DOHH2 (cell line): ENCODE data around the gene MICAL2.

Experiments
- H3F3A ChIP-seq: fragments of 200-600 bp; sonication (generic), shearing (Covaris generic); 2 replicates; pipeline ENCODE4 v1.6.0; 2016; ENCODE audit warnings: antibody characterized with exemption, mild to moderate bottlenecking; ENCODE audit not compliant: control insufficient read depth, insufficient read depth
- H3K27ac ChIP-seq: fragments of 200-600 bp; sonication (generic); 2 replicates; pipeline ENCODE4 v1.5.1; 2014; ENCODE audit warnings: low read depth, mild to moderate bottlenecking, low read length, moderate library complexity
- H3K27me3 ChIP-seq: fragments of 200-600 bp; sonication (generic); 2 replicates; pipeline ENCODE4 v1.6.1; 2014; ENCODE audit warnings: mild to moderate bottlenecking, low read length, mixed read lengths; ENCODE audit not compliant: control insufficient read depth
- H3K36me3 ChIP-seq: fragments of 200-600 bp; sonication (generic); 2 replicates; pipeline ENCODE4 v1.6.1; 2014; ENCODE audit warnings: mild to moderate bottlenecking, low read length, moderate library complexity, mixed read lengths; ENCODE audit not compliant: control insufficient read depth
- H3K4me1 ChIP-seq: fragments of 200-600 bp; sonication (generic); 2 replicates; pipeline ENCODE4 v1.6.1; 2014; ENCODE audit warnings: mild to moderate bottlenecking, low read length, mixed read lengths; ENCODE audit not compliant: control insufficient read depth
- H3K4me2 ChIP-seq: fragments of 200-600 bp; sonication (generic); 2 replicates; pipeline ENCODE4 v1.6.0; 2014; ENCODE audit warnings: mild to moderate bottlenecking, low read length, moderate library complexity
- H3K4me3 ChIP-seq: fragments of 200-600 bp; sonication (generic); 2 replicates; pipeline ENCODE4 v1.5.1; 2014; ENCODE audit warnings: mild to moderate bottlenecking, low read length, mixed read lengths
- H3K79me2 ChIP-seq: fragments of 200-600 bp; sonication (generic); 2 replicates; pipeline ENCODE4 v1.6.1; 2014; ENCODE audit warnings: mild to moderate bottlenecking, low read length, mixed read lengths; ENCODE audit not compliant: control insufficient read depth
- H3K9me2 ChIP-seq: fragments of 200-600 bp; sonication (generic); replicated peaks from 2 replicates; pipeline ENCODE4 v1.6.1; 2014; ENCODE audit warnings: mild to moderate bottlenecking, low read length, mixed read lengths; ENCODE audit not compliant: control insufficient read depth
- H3K9me3 ChIP-seq: fragments of 200-600 bp; sonication (generic); 2 replicates; pipeline ENCODE4 v1.6.1; 2014; ENCODE audit warnings: antibody characterized with exemption, low read length, mixed read lengths; ENCODE audit not compliant: control insufficient read depth, insufficient read depth
- H4K20me1 ChIP-seq: fragments of 200-600 bp; sonication (generic); 2 replicates; pipeline ENCODE4 v1.6.0; 2014; ENCODE audit warnings: low read depth, mild to moderate bottlenecking, antibody characterized with exemption, low read length, moderate library complexity; ENCODE audit not compliant: control insufficient read depth, insufficient read depth
- EZH2phosphoT487 ChIP-seq: fragments of 200-600 bp; sonication (generic); IDR thresholded peaks from 2 replicates; pipeline ENCODE4 v1.6.1; 2017; ENCODE audit warnings: borderline replicate concordance, mild to moderate bottlenecking, antibody characterized with exemption, low read length, moderate library complexity, mixed read lengths
- TF ChIP-seq, protein P1 (sequence below): fragments of 200-600 bp; sonication (generic); IDR thresholded peaks from one replicate; pipeline ENCODE4 v1.5.1; 2014; ENCODE audit warnings: antibody characterized with exemption, mild to moderate bottlenecking, low read depth, low read length; ENCODE audit not compliant: poor library complexity, severe bottlenecking

MICAL2 gene

DNA sequence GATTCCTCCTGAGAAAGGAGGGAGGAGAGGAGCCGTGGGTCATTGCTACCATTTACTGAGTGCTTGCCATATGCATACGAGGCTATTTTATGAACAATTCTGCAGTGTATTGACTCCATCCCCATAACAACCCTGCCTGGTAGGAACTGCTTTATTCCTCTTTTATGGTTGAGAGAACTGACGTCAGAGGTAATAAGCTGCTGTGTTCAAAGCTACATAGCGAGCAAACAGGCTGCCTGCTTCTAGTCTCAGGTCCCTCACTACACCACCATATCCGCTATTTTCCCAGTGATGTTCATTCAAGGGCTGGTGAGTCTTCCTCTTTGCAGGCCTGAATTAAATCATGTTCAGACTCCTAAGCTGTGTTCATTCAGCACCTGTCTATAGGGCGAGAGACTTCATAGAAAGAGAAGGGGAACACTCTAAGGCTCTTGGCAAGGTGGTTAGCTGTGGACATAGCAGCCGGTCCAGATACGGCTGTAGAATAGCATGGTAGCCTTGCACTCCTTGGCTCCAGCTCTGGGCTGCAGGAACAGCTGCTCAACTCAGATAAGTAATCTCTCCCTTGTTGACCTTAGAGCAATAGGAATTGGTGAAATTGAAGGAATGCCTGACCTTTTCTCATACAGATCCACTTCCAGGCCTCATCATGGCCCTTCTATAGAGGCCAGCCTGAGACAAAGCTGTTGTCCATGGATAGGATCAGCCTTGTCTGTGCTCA is 82.6 kb downstream of the MICAL2 start:
- Histone ChIP-seq H3K9me2 (no peaks in the 10 kb centered on the region), H3K4me2 (no peak overlapping the region), H3K27me3 (no peaks in the 10 kb centered on the region), H3K4me3 (no peak overlapping the region), H3K4me1 (no peaks in the 10 kb centered on the region), H3K27ac (no peak overlapping the region), H3K79me2 (no peaks in the 10 kb centered on the region), H4K20me1 (no peaks in the 10 kb centered on the region), H3F3A (no peaks in the 10 kb centered on the region), H3K36me3 (no peaks in the 10 kb centered on the region), H3K9me3 (no peaks in the 10 kb centered on the region)
- TF ChIP-seq EZH2phosphoT487: no peak

GRCh38 chr11:12193515-12194336 is 83.3 kb downstream of the MICAL2 start:
- no peak for TF ChIP-seq EZH2phosphoT487
- TF ChIP-seq, protein P1, sequence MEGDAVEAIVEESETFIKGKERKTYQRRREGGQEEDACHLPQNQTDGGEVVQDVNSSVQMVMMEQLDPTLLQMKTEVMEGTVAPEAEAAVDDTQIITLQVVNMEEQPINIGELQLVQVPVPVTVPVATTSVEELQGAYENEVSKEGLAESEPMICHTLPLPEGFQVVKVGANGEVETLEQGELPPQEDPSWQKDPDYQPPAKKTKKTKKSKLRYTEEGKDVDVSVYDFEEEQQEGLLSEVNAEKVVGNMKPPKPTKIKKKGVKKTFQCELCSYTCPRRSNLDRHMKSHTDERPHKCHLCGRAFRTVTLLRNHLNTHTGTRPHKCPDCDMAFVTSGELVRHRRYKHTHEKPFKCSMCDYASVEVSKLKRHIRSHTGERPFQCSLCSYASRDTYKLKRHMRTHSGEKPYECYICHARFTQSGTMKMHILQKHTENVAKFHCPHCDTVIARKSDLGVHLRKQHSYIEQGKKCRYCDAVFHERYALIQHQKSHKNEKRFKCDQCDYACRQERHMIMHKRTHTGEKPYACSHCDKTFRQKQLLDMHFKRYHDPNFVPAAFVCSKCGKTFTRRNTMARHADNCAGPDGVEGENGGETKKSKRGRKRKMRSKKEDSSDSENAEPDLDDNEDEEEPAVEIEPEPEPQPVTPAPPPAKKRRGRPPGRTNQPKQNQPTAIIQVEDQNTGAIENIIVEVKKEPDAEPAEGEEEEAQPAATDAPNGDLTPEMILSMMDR: no peak
- Histone ChIP-seq H3K27ac (no peak overlapping the region), H3K4me1 (no peaks in the 10 kb centered on the region), H3K36me3 (no peaks in the 10 kb centered on the region), H3K9me2 (no peaks in the 10 kb centered on the region), H3F3A (no peaks in the 10 kb centered on the region), H4K20me1 (no peaks in the 10 kb centered on the region), H3K27me3 (no peaks in the 10 kb centered on the region), H3K79me2 (no peaks in the 10 kb centered on the region), H3K4me3 (no peak overlapping the region), H3K9me3 (no peaks in the 10 kb centered on the region), H3K4me2 (no peak overlapping the region)

GRCh38 chr11:12195768-12196167 is 85.4 kb downstream of the MICAL2 start:
- H3K36me3 ChIP-seq: no peaks in the 10 kb centered on the region
- no peaks in the 10 kb centered on the region for H3F3A ChIP-seq
- H3K9me3 ChIP-seq: no peaks in the 10 kb centered on the region
- H3K27ac ChIP-seq: no peak overlapping the region
- no peaks in the 10 kb centered on the region for H3K9me2 ChIP-seq
- H4K20me1 ChIP-seq: no peaks in the 10 kb centered on the region
- H3K4me3 ChIP-seq: no peak overlapping the region
- H3K79me2 ChIP-seq: no peaks in the 10 kb centered on the region
- no peaks in the 10 kb centered on the region for H3K27me3 ChIP-seq
- no peak overlapping the region for H3K4me2 ChIP-seq
- H3K4me1 ChIP-seq: no peaks in the 10 kb centered on the region
- TF ChIP-seq, protein P1: no peak
- no peak for TF ChIP-seq EZH2phosphoT487

DNA sequence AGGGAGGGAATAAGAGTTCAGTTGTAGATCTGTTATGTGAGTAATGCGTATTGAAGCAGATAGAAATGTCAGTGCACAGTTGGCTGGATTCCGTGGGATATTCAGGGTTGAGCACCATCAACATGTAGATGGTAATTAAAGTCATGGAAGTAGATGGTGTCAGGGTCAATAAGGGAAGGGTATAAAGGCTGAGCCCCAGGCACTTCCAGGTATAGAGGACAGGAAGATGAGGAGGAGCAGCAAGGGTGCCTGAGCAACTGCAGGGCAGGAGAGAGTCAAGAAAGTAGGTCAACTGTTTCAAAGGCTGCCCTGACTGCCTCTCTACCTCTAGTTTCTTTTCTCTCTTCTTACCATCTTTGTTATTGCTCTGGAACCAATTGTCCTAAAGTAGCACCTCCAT is 85.9 kb downstream of the MICAL2 start:
- Histone ChIP-seq H3K9me3 (no peaks in the 10 kb centered on the region), H3K9me2 (no peaks in the 10 kb centered on the region), H3K36me3 (no peaks in the 10 kb centered on the region), H3K79me2 (no peaks in the 10 kb centered on the region), H3K27me3 (no peaks in the 10 kb centered on the region), H3K4me3 (no peak overlapping the region), H3K4me1 (no peaks in the 10 kb centered on the region), H4K20me1 (no peaks in the 10 kb centered on the region), H3K27ac (no peak overlapping the region), H3F3A (no peaks in the 10 kb centered on the region), H3K4me2 (no peak overlapping the region)
- TF ChIP-seq, protein P1: no peak
- TF ChIP-seq EZH2phosphoT487: no peak
